HepG2 (cell line): ENCODE data around the gene EPS8L1. TPM values are rescaled to one million over a fixed set of nuclear protein-coding genes. Genes with fewer than 3 reads are reported as not detected.

Experiments used
- DR1 ChIP-seq: sonication (generic); formaldehyde crosslinking; IDR thresholded peaks from 2 replicates; pipeline ENCODE4 v1.8.0; 2021; ENCODE audit warnings: mild to moderate bottlenecking, missing genetic modification reagents, inconsistent platforms
- IKZF5 ChIP-seq: IDR thresholded peaks from 2 replicates; pipeline ENCODE4 v1.6.1; 2018; ENCODE audit warnings: missing genetic modification reagents, mild to moderate bottlenecking, missing compliant biosample characterization
- MXD3 ChIP-seq: IDR thresholded peaks from 2 replicates; pipeline ENCODE4 v1.6.1; 2016; ENCODE audit warnings: mild to moderate bottlenecking, missing biosample characterization, missing genetic modification reagents
- SP1 ChIP-seq, 2 experiments: fragments of 450-650 bp in 1 of 2; sonication (generic) in 1 of 2; formaldehyde crosslinking in 1 of 2; IDR thresholded peaks; 2 replicates each; pipeline versions ENCODE4 v1.4.0 to v1.6.1; 2016 to 2020; ENCODE audit warnings: missing genetic modification reagents in 1 of 2
- UBTF ChIP-seq: sonication (generic); formaldehyde crosslinking; IDR thresholded peaks from 2 replicates; pipeline ENCODE4 v1.4.0; 2020; ENCODE audit warnings: mild to moderate bottlenecking, missing genetic modification reagents
- YEATS4 ChIP-seq: sonication (generic); formaldehyde crosslinking; IDR thresholded peaks from 2 replicates; pipeline ENCODE4 v1.4.0; 2020; ENCODE audit warnings: missing genetic modification reagents, borderline replicate concordance
- ZBTB20 ChIP-seq: sonication (generic); formaldehyde crosslinking; IDR thresholded peaks from 2 replicates; pipeline ENCODE4 v1.8.1; 2023; ENCODE audit warnings: missing genetic modification reagents, low read depth, mild to moderate bottlenecking, borderline replicate concordance
- ZBTB33 ChIP-seq: sonication (generic); formaldehyde crosslinking; IDR thresholded peaks from 2 replicates; pipeline ENCODE4 v1.4.0; 2020; ENCODE audit warnings: missing genetic modification reagents
- ZFP37 ChIP-seq: sonication (generic); formaldehyde crosslinking; IDR thresholded peaks from 2 replicates; pipeline ENCODE4 v1.4.0; 2020; ENCODE audit warnings: missing genetic modification reagents, borderline replicate concordance
- ZFY ChIP-seq: sonication (generic); formaldehyde crosslinking; IDR thresholded peaks from 2 replicates; pipeline ENCODE4 v1.4.0; 2020; ENCODE audit warnings: missing genetic modification reagents
- ZMYM2 ChIP-seq: sonication (generic); formaldehyde crosslinking; IDR thresholded peaks from 2 replicates; pipeline ENCODE4 v1.8.0; 2022; ENCODE audit warnings: mild to moderate bottlenecking, missing genetic modification reagents
- ZNF552 ChIP-seq: sonication (generic); formaldehyde crosslinking; IDR thresholded peaks from 2 replicates; pipeline ENCODE4 v1.9.0; 2022; ENCODE audit warnings: missing genetic modification reagents, mild to moderate bottlenecking, borderline replicate concordance
- ZNF614 ChIP-seq: IDR thresholded peaks from 2 replicates; pipeline ENCODE4 v1.6.1; 2018; ENCODE audit warnings: missing biosample characterization, missing genetic modification reagents, inconsistent platforms, borderline replicate concordance
- ZNF639 ChIP-seq: conservative IDR thresholded peaks from 2 replicates; pipeline ENCODE4 v1.6.1; 2018; ENCODE audit warnings: missing genetic modification reagents
- ZNF687 ChIP-seq: sonication (generic); formaldehyde crosslinking; IDR thresholded peaks from 2 replicates; pipeline ENCODE4 v1.5.1; 2020; ENCODE audit warnings: mild to moderate bottlenecking, missing genetic modification reagents, moderate library complexity
- ZSCAN21 ChIP-seq: sonication (generic); formaldehyde crosslinking; IDR thresholded peaks from 2 replicates; pipeline ENCODE4 v1.8.0; 2022; ENCODE audit warnings: mild to moderate bottlenecking, missing genetic modification reagents, moderate library complexity, borderline replicate concordance
- polyA plus RNA-seq, 8 experiments: library from polyadenylated mRNA; depleted of rRNA in 3 of 8; stranded (reverse) in 7 of 8; unstranded in 1 of 8; fragments of >200 nt; fragmentation: Illumina TruSeq in 4 of 8; extraction: Trizol in 4 of 8; gene quantifications; 2 replicates each; pipeline versions ENCODE4 v1.2.1 to v1.2.3, GENCODE V29; 2011 to 2016; ENCODE audit warnings: low read depth in 4 of 8, missing spikeins in 1 of 8, mixed read lengths in 1 of 8; ENCODE audit not compliant: insufficient read depth in 1 of 8
- total RNA-seq, 5 experiments: library from RNA; depleted of rRNA; stranded (reverse); fragments of >200 nt; fragmentation: Illumina TruSeq; extraction: Trizol; gene quantifications; 2 replicates each; pipeline ENCODE4 v1.2.3, GENCODE V29; 2016; ENCODE audit warnings: low read depth in 1 of 5

The EPS8L1 gene
- total and polyA plus RNA-seq, 2 of the 13 experiments (the other 11 are each of a cell fraction or from before 2014, with no cell fraction given), result 3.0 to 6.3 TPM

- no peak; the same call in 1 of the 2 replicates for TF ChIP-seq ZNF614
- TF ChIP-seq ZNF552, result no peak
- no peak for TF ChIP-seq DR1 (CRISPR knock-in tag)
- peak; percentile 50; the same call in 1 of the 2 replicates for TF ChIP-seq ZSCAN21 (CRISPR knock-in tag)
- TF ChIP-seq MXD3 (CRISPR knock-in tag), result peak; percentile 23; the same call in 1 of the 2 replicates
- TF ChIP-seq ZBTB33, result no peak
- TF ChIP-seq ZBTB20 (CRISPR knock-in tag), result no peak
- TF ChIP-seq IKZF5, result no peak
- TF ChIP-seq UBTF, result peak; percentile 65; the same call in 1 of the 2 replicates
- no peak for TF ChIP-seq ZNF639 (CRISPR knock-in tag)
- TF ChIP-seq ZFY (CRISPR knock-in tag), result peak; percentile 72
- no peak for TF ChIP-seq ZFP37 (CRISPR knock-in tag)
- TF ChIP-seq YEATS4 (CRISPR knock-in tag), result peak; percentile 61; the same call in 1 of the 2 replicates
- TF ChIP-seq ZMYM2 (CRISPR knock-in tag), result peak; percentile 94
- TF ChIP-seq SP1 (IDR thresholded peaks at IDR 0.05), result peak; percentile 78; the same call in 1 of the 2 replicates
- TF ChIP-seq SP1 (CRISPR knock-in tag; IDR thresholded peaks at IDR 0.05), result peak; percentile 91
- peak; percentile 79 for TF ChIP-seq ZNF687 (CRISPR knock-in tag)
Observed at GRCh38 chr19:55062735-55063491, 12.8 kb upstream of the EPS8L1 start, which contains the start of gene RDH13 (continued).
